PC-3 (cell line): Measurements from ENCODE around the gene ODC1.

Experiments
- EZH2 ChIP-seq: fragments of 300-600 bp; sonication (generic); IDR thresholded peaks from one replicate; pipeline ENCODE4 v1.6.1; 2017; ENCODE audit warnings: antibody characterized with exemption, mild to moderate bottlenecking, low read length; ENCODE audit not compliant: unreplicated experiment
- TF ChIP-seq, protein P1 (sequence below): fragments of 300-600 bp; sonication (generic); conservative IDR thresholded peaks from 2 replicates; pipeline ENCODE4 v1.5.1; 2017; ENCODE audit warnings: antibody characterized with exemption, low read depth, mild to moderate bottlenecking, low read length

DNA sequence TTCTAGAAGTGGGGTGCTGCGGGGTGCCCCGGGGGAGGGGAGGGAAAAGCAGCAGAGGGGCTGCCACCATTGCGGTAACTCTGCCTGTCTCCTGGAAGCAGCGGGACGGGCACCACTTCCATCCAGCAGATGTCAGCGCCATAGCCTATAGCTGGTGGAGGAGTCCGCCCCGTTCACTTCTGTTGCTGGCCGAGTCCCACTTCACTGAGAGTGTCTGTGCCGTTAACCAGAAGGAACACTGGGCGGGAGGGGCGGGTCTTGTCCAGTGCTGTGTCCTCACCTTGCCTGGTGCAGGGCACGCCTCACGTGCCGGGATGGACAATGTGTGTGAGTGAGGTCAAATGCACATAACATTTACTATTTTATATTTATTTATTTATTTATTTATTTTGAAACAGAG lies 19.3 kb upstream of the ODC1 start:
- TF ChIP-seq, protein P1, sequence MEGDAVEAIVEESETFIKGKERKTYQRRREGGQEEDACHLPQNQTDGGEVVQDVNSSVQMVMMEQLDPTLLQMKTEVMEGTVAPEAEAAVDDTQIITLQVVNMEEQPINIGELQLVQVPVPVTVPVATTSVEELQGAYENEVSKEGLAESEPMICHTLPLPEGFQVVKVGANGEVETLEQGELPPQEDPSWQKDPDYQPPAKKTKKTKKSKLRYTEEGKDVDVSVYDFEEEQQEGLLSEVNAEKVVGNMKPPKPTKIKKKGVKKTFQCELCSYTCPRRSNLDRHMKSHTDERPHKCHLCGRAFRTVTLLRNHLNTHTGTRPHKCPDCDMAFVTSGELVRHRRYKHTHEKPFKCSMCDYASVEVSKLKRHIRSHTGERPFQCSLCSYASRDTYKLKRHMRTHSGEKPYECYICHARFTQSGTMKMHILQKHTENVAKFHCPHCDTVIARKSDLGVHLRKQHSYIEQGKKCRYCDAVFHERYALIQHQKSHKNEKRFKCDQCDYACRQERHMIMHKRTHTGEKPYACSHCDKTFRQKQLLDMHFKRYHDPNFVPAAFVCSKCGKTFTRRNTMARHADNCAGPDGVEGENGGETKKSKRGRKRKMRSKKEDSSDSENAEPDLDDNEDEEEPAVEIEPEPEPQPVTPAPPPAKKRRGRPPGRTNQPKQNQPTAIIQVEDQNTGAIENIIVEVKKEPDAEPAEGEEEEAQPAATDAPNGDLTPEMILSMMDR = no peak
- no peak for TF ChIP-seq EZH2
